SK-N-MC (cell line): ENCODE measurements around the gene RCC1.
"Not testable (repeated sequence)": the region's sequence is repeated elsewhere in the genome, so short reads cannot be mapped to it uniquely, and the experiment has no call there.

Source experiments
- DNase-seq: peaks from one replicate; pipeline ENCODE4 v3.0.0-alpha.2; 2011; ENCODE audit warnings: low read depth, low spot score
- H3K27ac ChIP-seq: fragments of 200-600 bp; sonication (generic); 2 replicates; pipeline ENCODE4 v1.5.1; 2016; ENCODE audit warnings: mixed run types
- H3K36me3 ChIP-seq: fragments of 200-600 bp; sonication (generic); 2 replicates; pipeline ENCODE4 v1.6.1; 2017; ENCODE audit warnings: antibody characterized with exemption, low read length, mixed read lengths; ENCODE audit not compliant: insufficient read depth
- H3K4me3 ChIP-seq: fragments of 200-600 bp; sonication (generic); 2 replicates; pipeline ENCODE4 v1.5.1; 2016
- H3K9ac ChIP-seq: fragments of 200-600 bp; sonication (generic); 2 replicates; pipeline ENCODE4 v1.8.0; 2017; ENCODE audit warnings: mixed run types, mixed read lengths; ENCODE audit not compliant: insufficient read length
- H3K9me3 ChIP-seq: fragments of 200-600 bp; sonication (generic); 2 replicates; pipeline ENCODE4 v1.6.1; 2017; ENCODE audit warnings: low read depth, mild to moderate bottlenecking, antibody characterized with exemption, low read length, moderate library complexity, mixed read lengths
- EZH2 ChIP-seq: fragments of 200-600 bp; sonication (generic); IDR thresholded peaks from one replicate; pipeline ENCODE4 v1.6.1; 2017; ENCODE audit warnings: antibody characterized with exemption
- FOXP2 ChIP-seq: optimal IDR thresholded peaks from 2 replicates; pipeline ENCODE3; 2011; ENCODE audit warnings: mild to moderate bottlenecking, moderate library complexity; ENCODE audit not compliant: insufficient read depth; ENCODE audit errors: extremely low read length, control extremely low read depth
- POLR2AphosphoS5 ChIP-seq: IDR thresholded peaks from 2 replicates; pipeline ENCODE4 v1.6.1; 2012; ENCODE audit warnings: mild to moderate bottlenecking, low read depth, low read length, borderline replicate concordance

RCC1 gene

GRCh38 chr1:28526886-28527285 lies 21.0 kb downstream of the RCC1 start:
- H3K4me3 ChIP-seq, result no peak overlapping the region
- DNase-seq, result no peak
- no peaks in the 10 kb centered on the region for H3K9me3 ChIP-seq
- H3K36me3 ChIP-seq, result peaks cover 27% of the 10 kb centered on the region
- H3K27ac ChIP-seq, result no peak overlapping the region
- TF ChIP-seq POLR2AphosphoS5 (no peak), EZH2 (no peak), FOXP2 (no peak)
- no peak overlapping the region for H3K9ac ChIP-seq

- H3K9me3 ChIP-seq, result no peaks in the 10 kb centered on the region
- peaks cover 43% of the 10 kb centered on the region for H3K36me3 ChIP-seq
- no peak overlapping the region for H3K9ac ChIP-seq
- no peak overlapping the region for H3K27ac ChIP-seq
- no peak for DNase-seq
- H3K4me3 ChIP-seq, result no peak overlapping the region
- TF ChIP-seq EZH2, result no peak
- TF ChIP-seq FOXP2, result no peak
- TF ChIP-seq POLR2AphosphoS5, result no peak
Observed at GRCh38 chr1:28530456-28530855, 24.6 kb downstream of the RCC1 start.

GRCh38 chr1:28534671-28535070 lies 28.8 kb downstream of the RCC1 start:
- no peak for DNase-seq
- Histone ChIP-seq H3K9ac (no peak overlapping the region), H3K9me3 (no peaks in the 10 kb centered on the region), H3K4me3 (no peak overlapping the region), H3K27ac (no peak overlapping the region), H3K36me3 (peaks cover 74% of the 10 kb centered on the region)
- no peak for TF ChIP-seq FOXP2
- no peak for TF ChIP-seq POLR2AphosphoS5
- no peak for TF ChIP-seq EZH2

- no peak overlapping the region for H3K9ac ChIP-seq
- H3K27ac ChIP-seq, result no peak overlapping the region
- peaks cover 69% of the 10 kb centered on the region for H3K36me3 ChIP-seq
Observed at GRCh38 chr1:28535180-28535579, 29.3 kb downstream of the RCC1 start.

GRCh38 chr1:28537457-28538199 lies 31.8 kb downstream of the RCC1 start:
- Histone ChIP-seq H3K9ac (no peak overlapping the region), H3K9me3 (no peaks in the 10 kb centered on the region), H3K4me3 (no peak overlapping the region), H3K36me3 (peaks cover 45% of the 10 kb centered on the region), H3K27ac (no peak overlapping the region)
- DNase-seq, result no peak
- no peak for TF ChIP-seq EZH2
- no peak for TF ChIP-seq POLR2AphosphoS5
- TF ChIP-seq FOXP2, result no peak

More at GRCh38 chr1:28535180-28535579, 29.3 kb downstream of the RCC1 start:
- no peak overlapping the region for H3K4me3 ChIP-seq
- no peaks in the 10 kb centered on the region for H3K9me3 ChIP-seq
- TF ChIP-seq POLR2AphosphoS5 (no peak), FOXP2 (no peak), EZH2 (no peak)
- no peak for DNase-seq

GRCh38 chr1:28538286-28538685 lies 32.4 kb downstream of the RCC1 start:
- Histone ChIP-seq H3K36me3 (peaks cover 43% of the 10 kb centered on the region), H3K9ac (no peak overlapping the region), H3K9me3 (no peaks in the 10 kb centered on the region), H3K27ac (no peak overlapping the region), H3K4me3 (no peak overlapping the region)
- DNase-seq, result no peak
- TF ChIP-seq FOXP2 (no peak), POLR2AphosphoS5 (no peak), EZH2 (no peak)

GRCh38 chr1:28540651-28541050 lies 34.8 kb downstream of the RCC1 start:
- H3K9ac ChIP-seq, result no peak overlapping the region
- no peak overlapping the region for H3K27ac ChIP-seq
- H3K4me3 ChIP-seq, result no peak overlapping the region
- TF ChIP-seq FOXP2 (no peak), EZH2 (no peak), POLR2AphosphoS5 (no peak)
- H3K9me3 ChIP-seq, result no peaks in the 10 kb centered on the region
- DNase-seq, result no peak
- peaks cover 30% of the 10 kb centered on the region for H3K36me3 ChIP-seq

GRCh38 chr1:28541414-28542015 lies 35.7 kb downstream of the RCC1 start:
- peak; percentile 44; the same call in 1 of the 2 replicates for TF ChIP-seq POLR2AphosphoS5
- H3K36me3 ChIP-seq, result peaks cover 21% of the 10 kb centered on the region
- not testable (repeated sequence) for DNase-seq, H3K9me3 ChIP-seq, H3K4me3 ChIP-seq, H3K27ac ChIP-seq, H3K9ac ChIP-seq

GRCh38 chr1:28545246-28545628 lies 39.4 kb downstream of the RCC1 start:
- Histone ChIP-seq H3K4me3 (no peak overlapping the region), H3K9ac (no peak overlapping the region), H3K27ac (no peak overlapping the region), H3K36me3 (no peaks in the 10 kb centered on the region), H3K9me3 (no peaks in the 10 kb centered on the region)
- DNase-seq, result no peak
- TF ChIP-seq EZH2 (no peak), POLR2AphosphoS5 (no peak), FOXP2 (no peak)
